BJ (cell line): ENCODE results near the gene TRAF1. TPM values are rescaled to one million over a fixed set of nuclear protein-coding genes. Genes with fewer than 3 reads are reported as not detected.

Source experiments
- CTCF ChIA-PET: fragments of 350-600 bp; formaldehyde crosslinking; extraction: SDS; loops from one replicate; lab custom pipeline; 2021; ENCODE audit warnings: antibody characterized with exemption, inconsistent platforms; lab: Yijun Ruan, JAX
- POLR2A ChIA-PET: fragments of 300-600 bp; sonication (Branson Sonifier 250); formaldehyde crosslinking; extraction: SDS; loops from one replicate; lab custom pipeline; 2021; ENCODE audit warnings: antibody characterized with exemption; lab: Charles Lee
- DNase-seq: peaks from one replicate; pipeline ENCODE4 v3.0.0-alpha.2; 2011; ENCODE audit warnings: low read depth
- H3K27me3 ChIP-seq: 2 replicates; pipeline ENCODE4 v1.6.0; 2011; ENCODE audit warnings: low read length; ENCODE audit not compliant: control insufficient read depth, insufficient read depth
- H3K36me3 ChIP-seq: 2 replicates; pipeline ENCODE4 v1.5.1; 2011; ENCODE audit warnings: low read length; ENCODE audit not compliant: control insufficient read depth, insufficient read depth
- H3K4me3 ChIP-seq: 2 replicates; pipeline ENCODE4 v1.5.1; 2011; ENCODE audit warnings: low read depth, mild to moderate bottlenecking, control low read depth, low read length
- polyA plus RNA-seq: library from polyadenylated mRNA; depleted of rRNA; stranded (reverse); fragments of >200 nt; gene quantifications from 2 replicates; pipeline ENCODE4 v1.2.3, GENCODE V29; 2011
- TF ChIP-seq, protein P1 (sequence below): IDR thresholded peaks from 2 replicates; pipeline ENCODE4 v1.5.1; 2011; ENCODE audit warnings: low read depth, mild to moderate bottlenecking, control low read depth, inconsistent platforms, low read length, moderate library complexity; ENCODE audit not compliant: insufficient read depth

Gene TRAF1
- polyA plus RNA-seq, 1 experiment, result 3.3 TPM

DNA sequence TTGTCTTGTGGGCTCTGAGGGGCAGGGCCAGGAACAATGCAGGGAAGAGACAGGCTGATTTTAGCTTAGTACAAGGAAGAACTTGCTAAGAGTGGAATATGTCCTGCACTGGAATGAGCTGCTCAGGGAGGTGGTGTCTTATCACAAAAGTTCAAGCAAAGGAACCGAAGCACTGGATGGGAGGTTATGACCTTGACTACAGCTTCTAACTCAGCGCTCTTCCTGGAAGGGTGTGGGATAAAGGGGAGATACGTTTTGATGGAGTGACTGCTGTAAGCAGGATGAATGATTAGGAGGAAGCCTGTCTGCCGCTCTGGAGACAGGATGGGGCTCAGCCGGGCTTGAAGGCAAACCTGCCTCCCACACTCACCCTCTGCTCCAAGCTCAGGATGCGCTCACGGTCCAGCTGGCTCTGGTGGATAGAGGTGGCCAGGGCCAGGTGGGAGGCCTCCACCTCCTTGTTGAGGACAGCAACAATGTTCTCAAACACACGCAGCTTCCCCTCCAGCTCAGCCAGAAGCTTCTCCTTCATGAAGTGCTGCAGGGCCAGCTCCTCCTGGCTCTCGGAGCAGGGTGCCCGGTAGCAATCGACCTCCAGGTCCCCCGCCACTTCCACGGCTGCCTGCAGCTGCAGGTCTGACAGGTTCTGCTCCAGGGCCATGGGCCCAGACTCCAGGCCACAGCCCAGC is 13.5 kb downstream of the TRAF1 start:
- CTCF ChIA-PET, result interaction anchor here (0.7 to 2.1 kb wide), 2 partner anchors 13 to 407 kb away, joined by 4 to 8 read pairs; no protein-coding TSS in a partner anchor
- TF ChIP-seq, protein P1, sequence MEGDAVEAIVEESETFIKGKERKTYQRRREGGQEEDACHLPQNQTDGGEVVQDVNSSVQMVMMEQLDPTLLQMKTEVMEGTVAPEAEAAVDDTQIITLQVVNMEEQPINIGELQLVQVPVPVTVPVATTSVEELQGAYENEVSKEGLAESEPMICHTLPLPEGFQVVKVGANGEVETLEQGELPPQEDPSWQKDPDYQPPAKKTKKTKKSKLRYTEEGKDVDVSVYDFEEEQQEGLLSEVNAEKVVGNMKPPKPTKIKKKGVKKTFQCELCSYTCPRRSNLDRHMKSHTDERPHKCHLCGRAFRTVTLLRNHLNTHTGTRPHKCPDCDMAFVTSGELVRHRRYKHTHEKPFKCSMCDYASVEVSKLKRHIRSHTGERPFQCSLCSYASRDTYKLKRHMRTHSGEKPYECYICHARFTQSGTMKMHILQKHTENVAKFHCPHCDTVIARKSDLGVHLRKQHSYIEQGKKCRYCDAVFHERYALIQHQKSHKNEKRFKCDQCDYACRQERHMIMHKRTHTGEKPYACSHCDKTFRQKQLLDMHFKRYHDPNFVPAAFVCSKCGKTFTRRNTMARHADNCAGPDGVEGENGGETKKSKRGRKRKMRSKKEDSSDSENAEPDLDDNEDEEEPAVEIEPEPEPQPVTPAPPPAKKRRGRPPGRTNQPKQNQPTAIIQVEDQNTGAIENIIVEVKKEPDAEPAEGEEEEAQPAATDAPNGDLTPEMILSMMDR, result no peak
- POLR2A ChIA-PET, result no interaction called here

DNA sequence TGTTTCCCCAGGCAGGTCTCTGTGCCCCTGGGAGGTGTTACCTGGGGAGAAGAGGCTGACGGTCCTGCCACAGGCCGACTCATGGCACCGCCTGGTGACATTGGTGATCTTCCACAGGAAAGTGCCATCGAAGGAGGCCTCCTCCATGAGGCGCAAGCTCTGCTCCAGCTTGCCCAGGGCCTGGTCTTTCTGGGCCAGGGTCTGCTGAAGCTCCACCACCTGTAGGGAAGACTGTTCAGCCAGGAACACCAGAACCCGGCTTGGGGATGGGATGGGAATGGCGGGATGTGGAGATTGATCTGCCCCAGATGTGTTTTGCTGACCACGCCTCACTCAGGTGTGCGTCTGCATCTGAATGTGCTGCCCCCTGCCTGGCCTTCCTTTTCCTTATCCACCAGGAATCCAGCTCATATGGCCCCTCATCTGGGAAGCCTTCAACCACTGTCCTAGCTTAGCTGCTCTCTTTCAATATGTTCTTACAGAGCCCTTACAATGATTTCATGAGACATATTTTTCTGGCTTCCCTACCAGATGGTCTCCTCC is 15.2 kb downstream of the TRAF1 start:
- ChIA-PET POLR2A (no interaction called here), CTCF (interaction anchor here (2.1 kb wide), 1 partner anchor 11 kb away, joined by 8 read pairs; no protein-coding TSS in a partner anchor)
- Histone ChIP-seq H3K4me3 (no peak overlapping the region), H3K36me3 (no peaks in the 10 kb centered on the region), H3K27me3 (no peaks in the 10 kb centered on the region)
- TF ChIP-seq, protein P1, result no peak
- DNase-seq, result no peak

More for the DNA sequence above, 13.5 kb downstream of the TRAF1 start:
- no peak overlapping the region for H3K4me3 ChIP-seq
- no peaks in the 10 kb centered on the region for H3K27me3 ChIP-seq
- no peak for DNase-seq
- no peaks in the 10 kb centered on the region for H3K36me3 ChIP-seq

DNA sequence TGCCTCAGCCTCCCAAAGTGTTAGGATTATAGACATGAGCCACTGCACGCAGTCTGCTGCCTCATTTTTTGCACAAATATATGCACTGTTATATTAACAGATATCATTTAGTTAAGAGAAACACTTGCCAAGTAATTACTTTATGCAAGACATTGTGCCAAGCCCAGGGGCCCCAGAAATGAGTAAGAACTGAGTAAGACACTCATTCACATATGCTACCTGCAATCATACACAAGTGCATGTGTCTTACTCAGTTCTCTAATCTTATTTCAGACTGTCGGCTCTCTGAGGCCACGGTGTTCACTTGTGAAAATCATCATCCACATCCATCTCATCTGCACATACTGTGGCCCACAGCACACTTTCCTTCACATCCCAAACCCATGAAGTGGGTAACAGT is 16.0 kb downstream of the TRAF1 start:
- H3K4me3 ChIP-seq, result no peak overlapping the region
- POLR2A ChIA-PET, result no interaction called here
- no peaks in the 10 kb centered on the region for H3K27me3 ChIP-seq
- no peaks in the 10 kb centered on the region for H3K36me3 ChIP-seq
- TF ChIP-seq, protein P1, result no peak
- no peak for DNase-seq
- CTCF ChIA-PET, result no interaction called here

DNA sequence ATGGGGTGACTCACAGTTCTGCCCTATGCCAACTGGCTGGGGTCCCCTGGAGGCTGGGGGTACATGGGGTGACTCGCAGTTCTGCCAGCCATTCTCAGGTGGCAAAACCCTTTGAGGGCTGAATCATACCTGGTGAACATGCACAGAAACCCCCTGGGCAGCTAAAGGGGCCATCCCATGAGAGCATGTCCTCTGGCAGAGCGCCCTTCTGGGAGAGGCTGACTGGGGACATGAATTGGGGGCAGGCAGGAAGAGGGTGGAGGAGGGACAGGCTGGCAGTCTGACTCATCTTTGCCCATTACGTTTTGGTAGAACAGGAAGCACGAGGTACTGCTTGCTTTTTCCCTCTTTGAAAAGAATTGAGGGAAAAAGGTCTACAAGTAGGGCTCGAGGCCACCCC is 16.7 kb downstream of the TRAF1 start:
- Histone ChIP-seq H3K27me3 (no peaks in the 10 kb centered on the region), H3K4me3 (no peak overlapping the region), H3K36me3 (no peaks in the 10 kb centered on the region)
- DNase-seq, result no peak
- CTCF ChIA-PET, result no interaction called here
- TF ChIP-seq, protein P1, result no peak
- POLR2A ChIA-PET, result no interaction called here

DNA sequence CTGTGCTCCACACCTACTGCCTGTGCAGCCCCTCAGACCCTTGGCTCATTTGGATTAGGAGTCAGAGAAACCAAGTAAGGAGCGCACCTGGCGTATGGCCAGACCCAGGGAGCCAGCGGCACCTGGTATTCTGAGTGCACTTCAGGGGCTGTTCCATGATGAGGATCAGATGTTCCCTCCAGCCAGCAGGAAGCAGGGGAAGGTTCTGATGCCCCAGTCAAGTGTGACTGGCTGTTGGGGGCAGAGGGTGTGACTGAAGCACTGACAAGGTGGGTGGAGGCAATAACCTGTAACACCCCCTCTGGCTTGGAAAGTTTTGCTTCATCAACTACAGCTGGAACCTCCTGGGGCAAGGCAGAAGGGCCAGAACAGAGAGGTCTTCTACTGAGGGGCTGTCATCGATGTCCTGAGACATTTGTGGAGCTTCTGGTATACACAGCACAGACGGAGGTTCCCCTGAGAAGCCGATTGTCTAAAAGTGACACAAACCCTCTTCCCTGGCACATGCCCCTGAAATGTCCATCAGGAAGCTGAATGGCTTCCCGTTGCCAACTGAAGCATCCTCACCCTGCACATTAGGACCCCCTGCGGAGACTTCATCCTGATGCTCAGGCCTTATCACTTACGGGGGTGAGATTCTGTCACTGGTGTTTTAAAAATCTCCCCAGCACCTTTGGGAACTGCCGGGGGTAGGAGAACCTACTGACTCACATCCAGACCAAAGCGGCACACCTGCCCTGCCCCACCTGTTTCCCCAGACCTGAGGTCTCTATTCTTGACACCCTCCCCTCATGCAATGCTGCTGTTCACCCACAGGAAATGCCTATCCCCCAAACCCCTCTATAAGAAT is 21.1 kb downstream of the TRAF1 start:
- TF ChIP-seq, protein P1, result no peak
- DNase-seq, result no peak
- ChIA-PET CTCF (no interaction called here), POLR2A (no interaction called here)
- Histone ChIP-seq H3K36me3 (no peaks in the 10 kb centered on the region), H3K27me3 (no peaks in the 10 kb centered on the region), H3K4me3 (no peak overlapping the region)
